Stimulated activated CD8-positive, alpha-beta memory T cell treated with anti-CD3 and anti-CD28 coated beads, Interleukin-15, amount 100 ng/mL, for 24 hours (primary cell): ENCODE results near the gene PRAME.
"Not testable (repeated sequence)": the region's sequence is repeated elsewhere in the genome, so short reads cannot be mapped to it uniquely, and the experiment has no call there.

ENCODE experiments used
- DNase-seq: peaks from one replicate; pipeline ENCODE4 v3.0.0-alpha.2; 2020; ENCODE audit warnings: low read depth

The PRAME gene

DNA sequence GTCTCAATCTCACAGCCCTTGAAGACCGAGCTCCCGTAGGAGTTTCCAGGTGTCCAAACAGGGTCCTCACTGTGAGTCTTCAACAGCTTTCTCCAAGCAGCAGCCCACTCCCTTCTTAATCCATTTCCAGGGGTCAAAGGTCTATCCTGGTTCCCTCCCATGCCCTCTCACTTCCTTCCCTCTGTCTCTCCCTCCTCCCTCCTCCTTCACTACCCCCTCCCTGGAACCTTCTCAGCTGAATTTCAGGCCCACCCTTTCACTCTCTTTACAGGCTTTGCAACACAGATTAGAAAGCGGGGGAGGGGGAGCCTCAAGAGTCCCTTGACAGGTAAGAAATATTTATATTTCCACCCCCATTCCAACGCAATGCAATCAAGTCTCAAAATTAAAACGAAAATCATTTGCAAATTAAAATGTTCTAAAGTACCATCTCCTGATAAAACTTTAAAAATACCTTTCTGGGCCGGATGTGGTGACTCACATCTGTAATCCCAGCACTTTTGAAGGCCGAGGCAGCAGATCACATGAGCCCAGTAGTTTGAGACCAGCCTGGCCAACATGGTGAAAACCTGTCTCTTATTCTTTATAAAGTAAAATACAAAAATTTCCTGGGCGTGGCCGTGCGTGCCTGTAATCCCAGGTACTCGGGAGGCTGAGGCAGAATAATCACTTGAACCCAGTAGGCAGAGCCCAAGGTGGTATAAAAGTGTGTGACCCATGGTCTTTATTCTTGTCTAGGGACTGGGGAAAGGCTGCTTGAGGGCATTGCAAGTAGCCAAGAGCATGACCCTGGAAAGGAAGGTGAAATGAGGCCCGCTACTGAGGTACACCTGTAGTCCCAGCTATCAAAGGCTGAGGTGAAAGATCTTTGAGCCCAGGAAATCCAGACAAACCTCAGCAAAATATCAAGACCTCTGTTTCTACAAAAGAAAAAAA is 38.1 kb downstream of the PRAME start:
- DNase-seq: no peak

- no peak for DNase-seq
Observed at GRCh38 chr22:22520020-22520656, 38.9 kb downstream of the PRAME start, which contains the start of gene ZNF280A. ZNF280A (minus strand) TSS chr22:22520270; CDS start chr22:22515630, 4,640 bp downstream.

DNA sequence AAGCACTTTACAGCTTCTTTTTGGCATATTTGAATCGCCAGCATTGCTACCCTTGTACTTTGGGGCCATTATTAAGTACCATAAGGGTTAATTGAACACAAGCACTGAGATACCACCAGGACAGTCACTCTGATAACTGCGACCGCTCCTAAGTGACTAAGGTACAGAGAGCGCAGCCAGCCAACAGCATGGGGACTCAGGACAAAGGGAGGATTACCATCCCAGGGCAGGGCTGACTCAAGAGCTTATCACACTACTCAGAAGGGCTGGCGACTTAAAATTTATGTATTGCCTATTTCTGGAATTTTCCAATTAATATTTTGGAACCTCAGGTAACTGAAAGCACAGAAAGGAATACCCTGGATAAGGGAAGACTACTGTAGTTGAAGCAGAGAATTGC is 39.5 kb downstream of the PRAME start:
- no peak for DNase-seq

GRCh38 chr22:22516992-22517391 is 42.1 kb downstream of the PRAME start:
- no peak for DNase-seq

DNA sequence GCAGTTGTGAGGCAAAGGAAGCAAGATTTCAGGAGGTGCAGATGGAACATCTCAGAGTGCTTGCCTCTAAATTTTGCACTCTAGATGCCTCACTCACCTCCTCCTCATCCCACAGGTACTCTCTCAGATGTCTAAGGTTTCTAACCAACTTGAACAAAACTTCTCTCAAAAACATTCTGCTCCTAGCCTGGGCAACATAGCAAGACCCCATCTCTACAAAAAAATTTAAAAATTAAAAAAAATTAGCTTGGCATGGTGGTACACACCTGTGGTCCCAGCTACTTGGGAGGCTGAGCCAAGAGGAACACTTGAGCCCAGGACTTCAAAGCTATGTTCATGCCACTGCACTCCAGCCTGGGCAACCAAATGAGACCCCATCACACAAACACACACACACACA is 43.2 kb downstream of the PRAME start:
- DNase-seq: no peak

DNA sequence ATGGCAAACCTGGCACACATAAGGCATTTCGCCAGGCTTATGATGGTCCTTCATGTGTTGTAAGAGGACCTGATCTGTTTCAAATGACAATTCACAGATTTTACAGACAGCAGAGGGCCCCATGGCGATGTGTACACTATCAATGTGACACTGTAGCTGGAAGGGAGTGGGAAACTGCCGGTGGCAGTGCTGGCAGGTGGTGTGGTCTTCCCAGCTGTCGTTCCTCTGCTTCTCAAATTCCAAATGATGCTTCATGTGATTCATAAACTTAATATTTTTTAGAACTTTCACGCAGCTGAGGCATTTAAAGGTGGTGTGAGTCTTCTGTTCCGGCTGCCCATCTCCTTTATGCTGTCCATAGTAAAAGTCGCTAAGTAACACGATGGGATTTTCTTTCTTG is 44.6 kb downstream of the PRAME start:
- DNase-seq: not testable (repeated sequence)

DNA sequence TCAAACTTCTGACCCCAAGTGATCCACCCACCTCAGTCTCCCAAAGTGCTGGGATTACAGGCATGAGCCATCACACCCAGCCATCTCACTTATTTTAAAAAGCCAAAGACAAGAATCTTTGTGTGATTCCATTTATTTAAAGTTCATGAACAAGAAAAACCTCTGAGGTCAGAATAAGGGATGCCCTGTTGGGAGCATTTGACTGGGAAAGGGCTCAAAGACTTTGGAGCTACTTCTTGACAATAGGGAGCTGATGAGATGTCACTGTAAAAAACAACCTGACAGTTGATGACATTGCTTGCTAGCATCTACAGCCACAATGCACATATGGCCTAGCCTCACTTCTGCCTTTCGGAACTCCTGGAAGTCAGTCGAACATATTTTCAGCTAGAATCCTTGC is 45.4 kb downstream of the PRAME start:
- no peak for DNase-seq

GRCh38 chr22:22512951-22513350 is 46.1 kb downstream of the PRAME start:
- DNase-seq: no peak

- DNase-seq: not testable (repeated sequence)
Observed at GRCh38 chr22:22510833-22511232, 48.2 kb downstream of the PRAME start.

- DNase-seq: not testable (repeated sequence)
Observed at GRCh38 chr22:22509912-22510311, 49.2 kb downstream of the PRAME start.

DNA sequence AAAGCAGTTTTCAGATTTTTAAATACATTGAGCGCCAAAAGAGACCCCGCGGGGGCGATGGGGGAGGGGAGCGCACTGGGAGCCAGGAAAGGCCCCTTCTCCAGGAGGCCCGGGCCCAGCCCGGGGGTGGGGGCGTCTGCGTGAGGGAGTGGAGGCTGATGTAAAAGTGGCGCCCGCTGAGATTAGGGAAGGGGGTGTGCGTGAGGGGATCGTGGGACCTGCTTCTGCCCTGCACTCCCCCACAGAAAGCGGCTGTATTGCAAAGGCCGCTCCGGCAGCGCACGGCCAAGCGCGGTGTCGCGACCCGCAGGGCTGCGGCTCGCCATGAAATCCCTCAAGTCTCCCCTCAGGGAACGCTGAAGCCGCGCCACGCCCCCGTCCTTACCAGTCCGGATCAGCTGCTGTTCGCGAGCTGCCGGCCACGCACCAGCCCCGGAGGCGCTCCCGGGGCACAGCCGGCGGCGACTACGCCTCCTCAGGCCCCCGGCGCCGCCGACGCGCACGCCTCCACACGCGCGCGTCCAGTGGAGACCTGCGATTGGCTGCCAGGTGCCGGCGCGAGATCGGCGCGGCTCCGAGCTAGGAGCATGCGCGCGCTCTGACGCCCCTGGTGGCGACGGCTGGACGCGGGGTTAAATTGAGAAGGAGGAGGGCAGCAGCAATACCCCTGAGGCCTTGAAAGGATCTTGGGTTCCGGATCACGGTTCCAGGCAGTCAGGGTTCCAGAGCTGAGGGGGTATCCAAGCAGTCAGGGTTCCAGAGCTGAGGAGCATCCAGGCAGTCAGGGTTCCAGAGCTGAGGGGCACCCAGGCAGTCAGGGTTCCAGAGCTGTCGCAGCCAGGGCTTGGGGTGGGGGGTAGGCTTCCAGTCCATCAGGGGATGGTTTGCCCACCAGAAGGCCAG is 50.5 kb downstream of the PRAME start, which contains the start of gene ZNF280B:
TSS of gene ZNF280B (minus strand) at position 469 of the 903 bp plus-strand sequence. CDS start 19,344 bp downstream, outside the sequence.
- peak; percentile 63 for DNase-seq

DNA sequence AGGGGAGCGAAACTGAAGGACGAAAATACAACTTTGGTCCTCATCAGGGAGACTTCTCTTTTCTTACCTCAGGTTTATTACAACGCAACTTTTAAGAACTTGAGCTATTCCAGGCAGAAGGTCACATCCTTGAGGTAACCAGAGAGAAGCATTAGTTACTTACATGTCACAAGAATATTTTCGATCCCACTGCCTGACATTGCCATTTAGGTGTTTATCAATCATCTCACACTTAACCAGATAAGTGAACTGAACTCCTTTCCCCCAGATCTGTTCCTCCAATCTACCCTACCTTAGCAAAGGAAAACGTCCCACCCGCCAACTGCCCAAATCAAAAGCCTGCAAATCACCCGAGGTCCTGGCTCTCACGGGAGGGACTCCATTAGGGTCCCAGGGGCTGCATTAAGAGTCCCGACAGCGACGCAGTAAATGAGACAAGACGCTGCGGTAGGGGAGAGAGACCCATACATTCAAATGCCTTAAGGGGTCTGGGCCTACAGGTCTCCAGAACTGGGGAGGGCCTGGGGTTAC is 51.3 kb downstream of the PRAME start:
- DNase-seq: no peak

- DNase-seq: no peak
Observed at GRCh38 chr22:22506736-22507135, 52.3 kb downstream of the PRAME start.

DNA sequence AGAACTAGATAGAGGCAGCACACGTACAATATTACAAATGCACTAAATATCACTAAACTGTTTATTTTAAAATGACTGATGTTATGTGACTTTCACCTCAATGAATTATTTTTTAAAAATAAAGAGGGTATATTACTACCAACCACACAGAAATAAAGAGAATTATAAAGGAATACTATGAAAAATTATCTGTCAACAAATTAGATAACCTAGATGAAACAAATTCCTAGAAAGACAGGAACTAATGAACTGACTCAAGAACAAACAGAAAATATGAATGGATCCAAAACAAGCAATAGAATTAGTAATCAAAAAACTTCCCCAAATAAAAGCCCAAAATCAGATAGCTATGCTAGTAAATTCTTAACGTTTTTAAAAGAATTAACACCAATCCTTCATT is 60.8 kb downstream of the PRAME start:
- no peak for DNase-seq
